SIG-M5 treated with dmso at 0.1 percent for 504 hours (cell line): ENCODE data around the gene NT5DC1.
"Not testable (repeated sequence)": the region's sequence is repeated elsewhere in the genome, so short reads cannot be mapped to it uniquely, and the experiment has no call there.

Source experiments
- DNase-seq: peaks from one replicate; lab custom pipeline; 2025; ENCODE audit not compliant: unreplicated experiment; lab: John Stamatoyannopoulos, UW

The NT5DC1 gene

GRCh38 chr6:116088946-116089345 lies 11.7 kb upstream of the NT5DC1 start:
- DNase-seq, result no peak

GRCh38 chr6:116090251-116090650 lies 10.4 kb upstream of the NT5DC1 start:
- no peak for DNase-seq

- no peak for DNase-seq
Observed at GRCh38 chr6:116094041-116094440, 6.6 kb upstream of the NT5DC1 start.

GRCh38 chr6:116096048-116096759 lies 4.4 kb upstream of the NT5DC1 start:
- not testable (repeated sequence) for DNase-seq

GRCh38 chr6:116096979-116097816 lies 3.5 kb upstream of the NT5DC1 start:
- peak; percentile 16 for DNase-seq

- no peak for DNase-seq
Observed at GRCh38 chr6:116099036-116099435, 1.6 kb upstream of the NT5DC1 start.

- DNase-seq, result no peak
Observed at GRCh38 chr6:116101302-116101718, 657 bp downstream of the NT5DC1 start.

GRCh38 chr6:116101790-116102189 lies 1.1 kb downstream of the NT5DC1 start:
- no peak for DNase-seq

- DNase-seq, result peak; percentile 4
Observed at GRCh38 chr6:116102873-116103272, 2.2 kb downstream of the NT5DC1 start.

GRCh38 chr6:116104636-116105035 lies 4.0 kb downstream of the NT5DC1 start:
- no peak for DNase-seq

GRCh38 chr6:116105247-116105646 lies 4.6 kb downstream of the NT5DC1 start:
- no peak for DNase-seq

- no peak for DNase-seq
Observed at GRCh38 chr6:116106146-116106545, 5.5 kb downstream of the NT5DC1 start.

- DNase-seq, result no peak
Observed at GRCh38 chr6:116108836-116109235, 8.2 kb downstream of the NT5DC1 start.

GRCh38 chr6:116111552-116112528 lies 11.2 kb downstream of the NT5DC1 start:
- DNase-seq, result peak; percentile 35

GRCh38 chr6:116113386-116113785 lies 12.7 kb downstream of the NT5DC1 start:
- no peak for DNase-seq

- DNase-seq, result no peak
Observed at GRCh38 chr6:116115781-116116180, 15.1 kb downstream of the NT5DC1 start.

GRCh38 chr6:116118608-116119007 lies 18.0 kb downstream of the NT5DC1 start:
- no peak for DNase-seq

GRCh38 chr6:116120430-116120829 lies 19.8 kb downstream of the NT5DC1 start:
- no peak for DNase-seq

- DNase-seq, result no peak
Observed at GRCh38 chr6:116126032-116126431, 25.4 kb downstream of the NT5DC1 start, which contains the start of gene COL10A1. Gene COL10A1 (minus strand): TSS chr6:116126132. CDS start chr6:116125492, 640 bp downstream.

GRCh38 chr6:116127771-116128493 lies 27.3 kb downstream of the NT5DC1 start:
- no peak for DNase-seq
